Lung (tissue), 12 donors: ENCODE data around the gene LHPP. TPM values are rescaled to one million over a fixed set of nuclear protein-coding genes. Genes with fewer than 3 reads are reported as not detected.
A peak's percentile ranks its signal among the peaks of the same experiment; 100 is the strongest.

Source experiments
- ATAC-seq: fragments of 200-7000 bp; cut with Tn5 transposase; one replicate; pipeline ENCODE4 v1.9.1; 2020; ENCODE audit warnings: moderate number of reproducible peaks; ENCODE audit not compliant: insufficient read depth, low FRiP score
- DNase-seq, 3 donors: peaks; one replicate each; pipeline ENCODE4 v3.0.0-alpha.2; 2013 to 2017
- H3K27ac ChIP-seq, 2 donors: one replicate each; pipeline ENCODE4 v1.5.1; 2013; ENCODE audit warnings: mild to moderate bottlenecking in 2 of 2, moderate library complexity in 2 of 2, control low read depth in 1 of 2, inconsistent platforms in 1 of 2, low read depth in 1 of 2, low read length in 1 of 2
- H3K27me3 ChIP-seq, 3 donors: one replicate each; pipeline ENCODE4 v1.5.1; 2013; ENCODE audit warnings: low read length in 2 of 3; ENCODE audit not compliant: control insufficient read depth in 3 of 3, insufficient read depth in 3 of 3
- H3K36me3 ChIP-seq, 4 donors: one replicate each; pipeline ENCODE4 v1.5.1; 2013; ENCODE audit warnings: low read length in 4 of 4, mild to moderate bottlenecking in 1 of 4, moderate library complexity in 1 of 4; ENCODE audit not compliant: control insufficient read depth in 4 of 4, insufficient read depth in 4 of 4
- H3K4me1 ChIP-seq, 5 donors: one replicate each; pipeline ENCODE4 v1.5.1; 2013; ENCODE audit warnings: low read length in 5 of 5, mild to moderate bottlenecking in 2 of 5, moderate library complexity in 1 of 5; ENCODE audit not compliant: control insufficient read depth in 5 of 5, insufficient read depth in 5 of 5
- H3K4me3 ChIP-seq: one replicate; pipeline ENCODE4 v1.5.1; 2013; ENCODE audit warnings: mild to moderate bottlenecking, control low read depth, moderate library complexity
- H3K9ac ChIP-seq, 2 donors: one replicate each; pipeline ENCODE4 v1.5.1; 2013; ENCODE audit warnings: low read length in 2 of 2, control low read depth in 1 of 2; ENCODE audit not compliant: insufficient read depth in 1 of 2
- H3K9me3 ChIP-seq, 4 donors: one replicate each; pipeline ENCODE4 v1.5.1; 2013; ENCODE audit warnings: low read length in 3 of 4, mild to moderate bottlenecking in 1 of 4, moderate library complexity in 1 of 4; ENCODE audit not compliant: control insufficient read depth in 4 of 4, insufficient read depth in 3 of 4
- WGBS, 2 donors: extraction: QIAGEN DNeasy Blood & Tissue Kit; methylation state at CpG; one replicate each; pipeline ENCODE4 v1.1.7; 2013; 5-methylcytosine and 5-hydroxymethylcytosine counted together
- polyA plus RNA-seq, 2 donors: library from polyadenylated mRNA; stranded (reverse); fragments of 200-250 nt; gene quantifications; one replicate each; pipeline ENCODE4 v1.2.1, GENCODE V29; 2013
- total RNA-seq, 2 donors: library from RNA; depleted of rRNA in 1 of 2; stranded (reverse); fragments of >200 nt in 1 of 2; gene quantifications; one replicate each; pipeline ENCODE4 v1.2.1, GENCODE V29; 2014 to 2021
- TF ChIP-seq, protein P1 (sequence below): IDR thresholded peaks from 2 replicates; pipeline ENCODE4 v1.5.1; 2012; ENCODE audit warnings: mild to moderate bottlenecking; ENCODE audit errors: control extremely low read depth, extremely low read depth
- donor health status: control.
- donor health status: control.
- donor health status: Bipolar disorder and iron deficiency.
- donor health status: healthy.
- donor health status: DM: yes; HTN: yes; CAD: no.

The LHPP gene
- total and polyA plus RNA-seq, 4 donors = 7.1 to 18.6 (median 14.8) TPM

- DNase-seq (no peak), ATAC-seq (no peak)
- Histone ChIP-seq H3K9ac (no peak overlapping the region), H3K27me3 (no peaks in the 10 kb centered on the region), H3K4me3 (no peak overlapping the region), H3K36me3 (peaks cover 0 to 8% (median 5%) of the 10 kb centered on the region in 4 donors), H3K9me3 (no peaks in the 10 kb centered on the region), H3K27ac (peak overlapping the region in 1 of 2 donors; percentile 65), H3K4me1 (peaks cover 10 to 55% (median 23%) of the 10 kb centered on the region in 5 donors)
- TF ChIP-seq, protein P1, sequence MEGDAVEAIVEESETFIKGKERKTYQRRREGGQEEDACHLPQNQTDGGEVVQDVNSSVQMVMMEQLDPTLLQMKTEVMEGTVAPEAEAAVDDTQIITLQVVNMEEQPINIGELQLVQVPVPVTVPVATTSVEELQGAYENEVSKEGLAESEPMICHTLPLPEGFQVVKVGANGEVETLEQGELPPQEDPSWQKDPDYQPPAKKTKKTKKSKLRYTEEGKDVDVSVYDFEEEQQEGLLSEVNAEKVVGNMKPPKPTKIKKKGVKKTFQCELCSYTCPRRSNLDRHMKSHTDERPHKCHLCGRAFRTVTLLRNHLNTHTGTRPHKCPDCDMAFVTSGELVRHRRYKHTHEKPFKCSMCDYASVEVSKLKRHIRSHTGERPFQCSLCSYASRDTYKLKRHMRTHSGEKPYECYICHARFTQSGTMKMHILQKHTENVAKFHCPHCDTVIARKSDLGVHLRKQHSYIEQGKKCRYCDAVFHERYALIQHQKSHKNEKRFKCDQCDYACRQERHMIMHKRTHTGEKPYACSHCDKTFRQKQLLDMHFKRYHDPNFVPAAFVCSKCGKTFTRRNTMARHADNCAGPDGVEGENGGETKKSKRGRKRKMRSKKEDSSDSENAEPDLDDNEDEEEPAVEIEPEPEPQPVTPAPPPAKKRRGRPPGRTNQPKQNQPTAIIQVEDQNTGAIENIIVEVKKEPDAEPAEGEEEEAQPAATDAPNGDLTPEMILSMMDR = no peak
- 83 to 93% methylated on average over 8 of the region's 8 CpGs for WGBS, 2 donors
Observed at GRCh38 chr10:124652701-124653100, 191.1 kb downstream of the LHPP start.

GRCh38 chr10:124653311-124653710 is 191.7 kb downstream of the LHPP start:
- ATAC-seq (no peak), DNase-seq (no peak)
- peaks cover 0 to 8% (median 5%) of the 10 kb centered on the region in 4 donors for H3K36me3 ChIP-seq
- TF ChIP-seq, protein P1 = no peak
- H3K9ac ChIP-seq = no peak overlapping the region
- H3K27me3 ChIP-seq = no peaks in the 10 kb centered on the region
- peak overlapping the region; percentile 62 to 74 for H3K27ac ChIP-seq
- no peaks in the 10 kb centered on the region for H3K9me3 ChIP-seq
- H3K4me3 ChIP-seq = no peak overlapping the region
- peaks cover 9 to 49% (median 17%) of the 10 kb centered on the region in 5 donors for H3K4me1 ChIP-seq
- 78 to 81% methylated on average over 7 of the region's 7 CpGs for WGBS, 2 donors

GRCh38 chr10:124653811-124654651 is 192.4 kb downstream of the LHPP start:
- Histone ChIP-seq H3K27ac (peak overlapping the region; percentile 62 to 74), H3K4me3 (no peak overlapping the region), H3K4me1 (peaks cover 1 to 42% (median 11%) of the 10 kb centered on the region in 5 donors), H3K36me3 (peaks cover 0 to 8% (median 6%) of the 10 kb centered on the region in 4 donors), H3K9me3 (no peaks in the 10 kb centered on the region), H3K9ac (no peak overlapping the region), H3K27me3 (no peaks in the 10 kb centered on the region)
- 66 to 84% methylated on average over 16 to 17 of the region's 17 CpGs for WGBS, 2 donors
- TF ChIP-seq, protein P1 = no peak
- DNase-seq = no peak
- no peak for ATAC-seq
